Limb (tissue), 2 donors: ENCODE results near the gene CCL4L2.
"Not testable (repeated sequence)": the region's sequence is repeated elsewhere in the genome, so short reads cannot be mapped to it uniquely, and the experiment has no call there.

ENCODE experiments used
- DNase-seq, 2 donors: peaks; one replicate each; pipeline ENCODE4 v3.0.0-alpha.2; 2016; ENCODE audit errors: extremely low spot score in 2 of 2

The CCL4L2 gene

DNA sequence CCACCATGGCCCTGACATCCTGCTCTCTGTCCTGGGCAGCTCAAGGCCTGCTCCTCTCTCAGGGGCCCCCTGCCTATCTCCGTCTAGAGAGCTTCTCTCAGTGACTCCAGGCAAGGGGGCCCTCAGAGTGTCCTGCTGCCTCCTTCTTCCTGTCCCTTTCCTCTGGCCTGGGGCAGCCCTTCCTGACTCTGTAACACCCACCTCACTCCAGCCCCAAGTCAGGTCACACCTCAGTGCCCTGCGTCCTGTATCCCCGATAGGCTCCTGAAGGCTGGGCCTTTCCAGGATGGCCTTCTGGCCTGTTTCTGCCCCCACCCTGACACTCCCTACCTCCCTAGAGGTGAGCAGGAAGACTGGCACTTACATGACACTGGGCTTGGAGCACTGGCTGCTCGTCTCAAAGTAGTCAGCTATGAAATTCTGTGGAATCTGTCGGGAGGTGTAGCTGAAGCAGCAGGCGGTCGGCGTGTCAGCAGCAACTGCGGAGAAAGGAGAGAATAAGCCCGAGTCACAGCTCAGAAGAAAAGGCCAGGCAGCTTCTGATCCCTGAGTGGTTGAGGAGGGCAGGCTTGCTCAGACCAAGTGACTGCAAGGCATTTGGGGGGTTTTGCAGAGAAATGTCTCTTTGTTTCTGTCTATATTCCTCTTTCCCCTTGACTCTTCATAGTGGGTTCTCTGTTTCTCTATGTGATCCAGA, 15.3 kb upstream of the CCL4L2 start:
- DNase-seq, result no peak

- no peak for DNase-seq
Measured at GRCh38 chr17:36196131-36196486, 14.8 kb upstream of the CCL4L2 start.

GRCh38 chr17:36197387-36197703, 13.5 kb upstream of the CCL4L2 start:
- no peak for DNase-seq

DNA sequence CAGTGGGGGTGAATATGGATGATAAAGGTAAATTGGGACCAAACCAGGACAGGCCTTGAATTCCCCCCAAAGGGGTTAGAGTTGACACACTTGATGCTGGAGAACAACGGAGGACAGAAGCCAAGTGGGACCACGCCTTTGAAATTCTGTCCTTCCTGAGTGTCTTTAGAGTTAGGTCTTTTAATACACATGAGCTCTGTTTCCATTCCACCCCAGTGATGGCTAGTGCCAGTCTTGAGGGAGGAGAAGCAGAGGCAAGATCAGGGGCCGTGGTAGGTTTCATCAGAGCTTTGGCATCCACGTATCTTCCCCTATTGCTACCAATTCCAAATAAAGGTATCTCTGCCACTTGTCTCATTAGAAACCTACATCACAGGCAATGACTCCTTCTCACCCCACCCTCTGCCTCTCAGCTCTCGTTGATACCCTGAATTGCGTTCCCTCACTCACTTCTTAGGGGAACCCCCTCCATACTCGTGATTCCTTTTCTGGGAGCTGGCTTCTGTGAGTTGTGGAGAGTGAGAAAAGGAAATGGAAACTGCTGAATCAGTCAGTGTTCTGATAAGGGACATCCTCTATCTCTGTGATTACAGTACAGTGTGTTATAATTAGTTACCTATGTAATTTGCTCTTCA, 11.9 kb upstream of the CCL4L2 start:
- no peak for DNase-seq

DNA sequence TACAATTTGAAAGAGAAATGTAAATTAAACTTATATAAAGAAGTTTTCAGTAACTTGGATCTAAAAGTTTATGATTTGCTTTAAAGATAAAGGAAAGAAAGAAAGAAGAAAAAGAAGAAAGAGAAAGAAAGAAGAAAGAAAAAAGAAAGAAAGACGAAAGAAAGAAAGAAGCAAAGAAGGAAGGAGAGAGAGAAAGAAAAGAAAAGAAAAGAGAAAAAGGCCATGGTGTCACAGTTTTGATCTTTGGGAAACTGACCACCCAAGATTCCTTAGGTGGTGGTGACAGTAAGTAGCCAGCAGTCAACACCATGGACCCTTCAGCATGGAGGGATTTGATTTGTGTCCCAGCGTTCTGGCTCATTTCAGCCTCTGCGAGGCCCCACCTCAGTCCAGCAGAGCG, 9.8 kb upstream of the CCL4L2 start:
- not testable (repeated sequence) for DNase-seq

DNA sequence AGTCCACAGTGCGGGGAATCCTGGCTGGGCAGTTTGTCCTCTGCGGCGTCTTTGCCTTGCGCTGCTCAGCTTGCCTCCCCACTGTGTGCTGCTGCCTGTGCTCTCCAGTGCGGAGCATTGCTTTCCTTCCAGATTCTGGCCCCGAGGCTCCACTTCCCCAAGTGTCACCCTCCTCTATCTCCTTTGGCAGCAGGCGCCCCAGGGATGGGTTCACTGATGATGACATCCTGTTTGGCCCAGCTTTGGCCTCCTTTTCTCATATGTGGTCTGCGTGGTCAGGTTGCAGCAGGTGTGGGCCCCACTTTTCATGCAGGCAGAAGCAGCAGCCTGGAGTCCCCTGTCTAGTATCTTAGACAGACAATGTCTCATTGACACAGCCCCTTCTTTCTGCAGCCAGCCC, 9.4 kb upstream of the CCL4L2 start:
- DNase-seq, result not testable (repeated sequence)

DNA sequence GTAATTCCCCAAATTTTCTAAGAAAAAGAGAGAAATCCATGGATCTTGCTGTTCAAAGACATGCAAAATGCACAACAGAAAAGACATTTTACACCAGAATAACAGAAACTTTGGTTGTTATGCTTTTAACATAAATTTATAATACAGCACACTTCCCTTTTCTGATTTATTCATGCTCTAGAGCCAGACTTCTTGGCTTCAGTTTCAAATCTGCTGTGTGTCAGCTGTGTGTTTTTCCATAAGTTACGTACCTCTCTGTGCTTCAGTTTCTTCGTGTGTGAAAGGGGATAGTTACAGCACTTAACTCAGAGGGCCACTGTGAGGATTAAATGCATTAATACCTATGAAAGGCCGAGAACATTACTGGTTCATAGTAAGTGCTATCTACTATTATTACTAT, 7.5 kb upstream of the CCL4L2 start:
- no peak for DNase-seq

DNA sequence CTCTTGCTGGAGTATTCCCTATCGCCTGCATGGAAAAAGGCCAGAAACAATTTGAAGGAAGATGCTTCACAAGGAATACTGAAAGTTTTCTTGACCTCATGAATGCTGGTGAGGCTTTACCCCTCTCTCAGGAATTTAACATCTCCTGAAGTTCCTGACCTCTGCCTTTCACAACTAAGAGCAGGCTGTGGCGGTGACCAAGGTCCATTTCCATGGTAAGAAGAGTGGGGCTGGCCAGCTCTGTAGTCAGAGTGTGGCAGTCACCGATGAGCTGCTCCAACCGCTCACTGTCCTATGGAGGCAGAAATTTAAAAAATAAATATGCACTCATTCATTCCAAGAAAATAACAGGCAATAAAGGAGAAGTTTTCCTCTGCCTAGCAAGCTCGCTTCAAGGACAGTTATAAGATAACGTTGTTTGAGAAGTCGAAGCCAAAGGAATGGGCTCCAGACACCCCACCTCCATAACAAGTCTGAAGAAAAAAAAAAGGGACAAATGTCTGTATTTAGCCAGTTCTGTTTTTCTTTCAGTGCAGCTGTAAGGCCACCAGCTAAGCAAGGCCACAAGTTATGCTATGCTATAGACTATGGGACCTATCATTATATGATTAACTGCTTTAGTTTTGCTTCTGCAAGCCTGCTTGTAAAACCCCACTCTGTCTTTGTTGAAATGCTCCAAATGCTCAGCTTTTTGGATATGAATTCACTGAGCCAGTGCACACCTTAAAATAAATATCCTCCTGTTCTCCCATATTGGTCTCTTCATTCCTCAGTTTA, 6.0 kb upstream of the CCL4L2 start:
- no peak for DNase-seq

- no peak for DNase-seq
Measured at GRCh38 chr17:36205637-36206485, 5.0 kb upstream of the CCL4L2 start.

DNA sequence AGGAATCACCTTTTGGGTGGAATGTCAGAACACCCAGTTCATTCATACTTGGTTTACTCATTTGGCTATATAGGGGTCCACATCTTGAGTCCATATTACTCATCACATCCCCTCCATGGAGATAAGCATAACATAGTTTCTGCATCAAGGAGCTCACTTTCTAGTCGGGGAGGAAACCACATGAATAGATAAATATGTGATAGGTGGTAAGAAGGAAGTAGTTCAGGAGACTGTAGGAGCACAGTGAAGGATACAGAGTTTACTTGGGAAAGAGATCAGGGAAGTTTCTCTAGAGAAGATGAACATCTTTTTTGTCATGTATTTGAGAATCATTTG, 4.4 kb upstream of the CCL4L2 start:
- DNase-seq, result not testable (repeated sequence)

- DNase-seq, result not testable (repeated sequence)
Measured at GRCh38 chr17:36207383-36207782, 3.5 kb upstream of the CCL4L2 start.

- DNase-seq, result no peak
Measured at GRCh38 chr17:36209575-36209974, 1.3 kb upstream of the CCL4L2 start.

GRCh38 chr17:36211484-36212271, 815 bp downstream of the CCL4L2 start:
- DNase-seq, result not testable (repeated sequence)

DNA sequence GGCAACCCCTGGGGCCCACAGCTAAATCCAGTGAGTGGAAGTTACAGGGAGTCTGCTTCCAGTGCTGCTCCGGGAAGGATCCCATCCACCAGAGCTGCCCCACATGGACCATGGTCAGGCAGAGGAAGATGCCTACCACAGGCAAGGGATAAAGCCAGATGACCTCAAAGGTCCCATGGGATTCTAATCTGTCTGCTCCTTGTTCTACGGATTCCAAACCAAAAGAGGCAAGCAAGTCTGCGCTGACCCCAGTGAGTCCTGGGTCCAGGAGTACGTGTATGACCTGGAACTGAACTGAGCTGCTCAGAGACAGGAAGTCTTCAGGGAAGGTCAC, 1.4 kb downstream of the CCL4L2 start:
- no peak for DNase-seq

DNA sequence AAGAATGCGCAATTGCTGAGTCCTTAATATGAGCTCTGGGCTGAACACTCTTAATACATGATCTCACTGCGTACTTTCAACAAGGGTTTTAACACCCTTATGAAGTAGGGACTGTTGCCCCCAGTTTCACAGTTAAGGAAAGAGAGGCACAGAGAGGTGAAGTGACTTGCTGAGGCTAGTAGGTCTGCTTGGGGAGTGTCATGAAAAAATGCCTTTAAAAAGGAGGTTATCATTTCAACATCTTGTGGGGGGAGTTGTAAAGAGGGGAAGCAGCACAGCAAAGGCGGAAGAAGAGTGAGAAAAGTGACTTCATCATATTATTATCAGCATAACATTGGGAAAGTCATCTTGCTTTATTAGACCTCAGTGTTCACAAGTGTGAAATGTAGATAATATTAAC, 2.1 kb downstream of the CCL4L2 start:
- no peak for DNase-seq

DNA sequence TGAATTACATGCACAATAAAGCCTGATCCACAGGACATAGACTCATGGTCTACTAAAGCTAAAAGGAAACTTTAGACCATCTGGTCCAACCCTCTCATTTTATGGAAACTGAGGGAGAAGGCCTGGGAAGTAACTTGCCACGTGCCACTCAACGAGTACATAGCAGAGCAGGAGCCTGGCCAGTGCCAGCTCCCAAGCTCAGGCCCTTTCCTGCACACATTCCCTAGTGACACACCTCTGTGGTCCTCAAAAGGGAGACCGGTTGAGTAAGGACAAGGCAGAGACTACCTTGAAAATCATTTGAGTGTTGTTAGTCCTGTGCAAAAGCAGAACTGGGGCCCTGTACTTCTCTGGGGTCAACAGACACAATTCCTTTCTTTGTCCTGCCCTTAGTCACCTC, 2.8 kb downstream of the CCL4L2 start:
- no peak for DNase-seq

GRCh38 chr17:36214918-36215317, 4.1 kb downstream of the CCL4L2 start:
- no peak for DNase-seq

DNA sequence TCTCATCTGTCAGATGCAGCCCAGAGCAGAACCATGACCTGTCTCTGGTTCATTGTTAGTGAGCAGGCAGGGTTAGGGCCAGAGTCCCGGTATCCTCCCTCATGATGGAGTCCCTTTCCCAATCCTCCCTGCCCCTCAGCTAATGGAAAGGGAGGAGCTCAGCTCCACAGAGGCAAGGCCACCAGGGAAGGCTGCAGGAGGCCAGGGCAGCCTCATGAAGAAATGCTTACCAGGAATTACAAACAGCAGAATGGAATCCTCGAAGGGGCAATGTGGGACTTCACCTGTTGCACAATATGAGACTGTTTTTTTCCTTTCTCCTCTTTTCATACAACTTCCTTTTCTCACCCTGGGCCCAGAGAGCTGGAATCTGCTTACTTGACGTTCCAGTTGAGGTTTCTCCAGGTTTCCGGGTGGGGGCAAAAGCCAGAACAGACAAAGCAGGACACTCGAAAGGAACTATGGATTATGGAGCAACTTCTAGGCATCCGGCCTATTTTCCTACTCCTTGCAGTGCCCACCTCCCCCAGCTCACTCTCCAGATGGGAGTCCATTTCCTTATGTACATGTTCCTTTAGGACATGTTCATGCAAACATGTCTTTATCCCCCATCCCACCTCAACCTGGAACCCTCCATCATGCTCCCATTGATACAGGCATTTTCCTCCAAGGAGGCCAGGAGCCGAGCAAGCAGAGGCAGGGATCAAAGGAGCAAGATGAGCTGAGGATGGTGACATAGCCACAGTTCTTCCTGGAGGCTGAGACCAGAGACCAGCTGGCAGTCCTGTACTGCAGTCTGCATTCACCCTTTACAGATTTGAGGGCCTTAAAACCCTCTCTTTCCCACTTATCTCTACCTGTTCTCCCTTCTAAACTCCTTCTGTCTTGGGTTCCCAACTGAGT, 4.8 kb downstream of the CCL4L2 start:
- DNase-seq, result not testable (repeated sequence)

DNA sequence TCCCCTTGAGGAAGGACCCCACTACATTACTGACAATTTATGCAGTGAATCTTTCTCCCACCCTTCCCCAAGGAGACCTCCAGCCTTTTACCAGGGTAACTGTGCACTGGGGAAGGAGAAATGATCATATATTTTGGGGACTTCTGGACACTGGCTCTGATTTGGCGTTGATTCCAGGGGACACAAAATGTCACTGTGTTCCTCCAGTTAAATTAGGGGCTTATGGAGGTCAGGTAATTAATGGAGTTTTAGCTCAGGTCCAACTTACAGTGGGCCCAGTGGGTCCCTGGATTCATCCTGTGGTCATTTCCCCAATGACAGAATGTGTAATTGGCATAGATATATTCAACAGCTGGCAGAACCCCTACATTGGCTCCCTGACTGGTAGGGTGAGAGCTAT, 8.7 kb downstream of the CCL4L2 start:
- DNase-seq, result not testable (repeated sequence)
